HG02571 (cell line): ENCODE data around the gene MBD5.

ENCODE experiments used
- ATAC-seq: cut with Tn5 transposase; IDR thresholded peaks from one replicate; pipeline ENCODE4 v1.9.1; 2021; ENCODE audit warnings: mild to moderate bottlenecking, moderate library complexity; ENCODE audit not compliant: unreplicated experiment

The MBD5 gene

DNA sequence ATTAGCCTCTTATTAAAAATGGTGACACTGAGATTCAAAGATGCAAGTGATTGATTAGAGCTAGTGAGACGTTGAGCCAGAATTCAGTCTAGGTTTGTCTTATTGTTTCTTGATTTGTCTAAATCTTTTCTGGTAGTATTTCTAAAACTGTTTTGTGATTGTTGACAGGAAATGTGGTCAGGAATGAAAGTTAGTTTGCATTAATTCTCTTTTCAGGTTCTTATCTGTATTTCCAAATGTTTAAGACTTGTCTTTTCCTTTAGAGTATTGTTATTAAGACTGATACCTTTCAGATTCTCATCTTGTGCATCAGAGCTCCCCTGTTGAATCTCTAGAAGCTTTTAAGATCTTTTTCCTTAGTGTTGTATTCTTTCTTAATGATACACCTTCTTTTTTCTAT is 89.3 kb downstream of the MBD5 start:
- no peak for ATAC-seq

GRCh38 chr2:148122788-148123187 is 101.9 kb downstream of the MBD5 start:
- no peak for ATAC-seq

GRCh38 chr2:148124271-148124670 is 103.4 kb downstream of the MBD5 start:
- no peak for ATAC-seq

DNA sequence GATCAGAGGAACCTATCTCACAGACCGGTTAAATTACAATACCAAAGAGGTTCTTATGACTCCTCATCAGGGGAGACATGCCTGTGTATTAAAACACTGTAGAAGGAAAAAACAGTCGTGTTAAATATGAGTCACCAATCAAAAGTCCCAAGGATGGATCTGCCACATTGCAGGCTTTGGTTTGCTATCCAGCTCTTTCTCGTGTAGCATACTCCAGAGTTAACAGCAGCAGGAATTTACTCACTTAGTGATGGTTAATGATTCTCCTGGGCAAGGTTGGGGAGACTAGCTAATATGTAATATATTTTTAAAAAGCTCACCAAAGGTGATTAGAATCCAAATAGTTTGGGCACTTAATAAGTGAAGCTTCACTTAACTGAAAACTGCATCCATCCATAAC is 109.7 kb downstream of the MBD5 start:
- ATAC-seq: no peak

- no peak for ATAC-seq
These were observed 111.5 kb downstream of the MBD5 start for GRCh38 chr2:148132412-148132811.

- ATAC-seq: no peak
These were observed 114.8 kb downstream of the MBD5 start for GRCh38 chr2:148135705-148136104.

- ATAC-seq: no peak
These were observed 115.5 kb downstream of the MBD5 start for GRCh38 chr2:148136441-148136840.

DNA sequence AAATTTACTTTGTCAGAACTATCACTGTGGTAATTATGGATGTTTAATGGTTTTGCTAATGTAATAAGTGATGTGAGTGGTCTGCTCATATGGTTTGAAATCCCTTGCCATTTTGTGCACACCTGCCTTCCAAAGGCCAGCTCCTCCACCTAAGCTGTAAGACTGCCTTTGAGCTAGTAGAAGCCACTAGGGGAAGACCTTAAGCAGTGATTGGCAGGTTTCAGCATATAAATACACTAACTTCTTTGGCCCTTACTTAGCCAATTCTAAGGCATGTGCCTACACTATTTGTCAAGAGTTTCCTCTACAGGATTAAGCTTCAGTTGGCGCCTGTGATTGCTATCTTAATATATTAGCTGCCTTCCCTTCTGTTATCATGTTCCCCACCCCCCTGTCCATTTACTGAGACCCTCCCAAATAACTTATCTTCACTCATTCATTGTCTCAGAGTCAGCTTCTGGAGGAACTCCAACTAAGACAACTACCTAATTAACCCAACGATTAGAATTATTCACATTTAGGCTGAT is 141.1 kb downstream of the MBD5 start:
- no peak for ATAC-seq

DNA sequence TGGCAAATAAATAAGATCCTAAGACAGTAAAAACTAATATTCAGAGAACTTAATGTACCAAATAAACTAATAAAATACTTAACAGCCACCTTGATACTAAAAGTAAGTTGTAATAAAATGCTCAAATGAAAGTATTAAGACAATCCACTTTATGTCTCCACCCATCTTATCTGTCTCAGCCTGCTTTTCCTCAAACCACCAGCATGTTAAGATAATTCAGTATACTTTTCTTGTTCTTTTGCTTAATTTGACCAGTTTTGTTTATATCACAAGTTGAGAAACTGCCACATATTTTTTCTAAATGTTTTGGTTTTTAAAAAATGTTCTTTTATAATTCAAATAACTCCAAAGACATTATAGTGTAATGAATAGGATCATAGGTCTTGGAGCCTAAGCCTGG is 142.0 kb downstream of the MBD5 start:
- ATAC-seq: no peak

- no peak for ATAC-seq
These were observed 145.1 kb downstream of the MBD5 start for GRCh38 chr2:148165975-148166374.

DNA sequence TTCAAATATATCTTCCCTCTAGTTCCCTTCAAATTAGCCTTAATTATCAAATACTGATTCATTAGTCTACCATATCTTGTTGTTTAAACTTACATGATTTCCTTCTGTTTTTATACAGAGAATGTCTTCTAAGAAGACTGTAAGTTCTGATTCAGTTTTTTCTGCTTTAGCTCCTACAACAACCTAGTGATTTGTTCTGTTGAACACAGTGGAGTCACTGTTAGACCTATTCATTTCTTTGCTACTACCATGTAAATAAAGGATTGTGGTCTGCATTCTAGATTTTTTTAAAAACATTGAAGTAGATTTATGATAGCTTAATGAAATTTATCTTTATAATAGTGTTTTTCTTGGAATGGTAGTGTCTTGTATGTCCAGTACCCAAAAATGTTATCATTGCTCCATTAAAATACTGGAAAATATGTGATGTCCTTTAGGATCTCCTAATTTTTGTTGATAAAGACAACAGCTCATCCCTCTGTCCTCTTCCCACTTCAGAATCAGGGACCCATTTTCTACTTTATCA is 146.4 kb downstream of the MBD5 start:
- ATAC-seq: no peak

DNA sequence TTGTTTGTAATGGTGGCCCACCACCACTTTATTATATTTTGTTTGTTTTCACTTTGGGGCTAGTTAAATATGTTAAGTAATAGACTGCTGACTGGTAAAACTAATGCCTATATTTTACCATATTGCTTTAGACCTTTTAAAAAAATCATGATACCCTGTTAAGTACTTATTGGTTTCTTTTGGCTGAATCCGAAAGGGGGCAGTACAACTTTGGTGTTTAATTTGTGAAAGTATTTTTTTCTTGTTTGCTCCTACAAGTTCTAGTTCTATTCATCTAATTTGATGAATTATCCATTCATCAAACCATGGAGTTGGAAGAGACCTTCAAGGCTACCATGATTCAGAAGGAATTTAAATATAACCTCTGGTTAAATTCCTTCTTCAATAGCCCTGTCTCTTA is 147.0 kb downstream of the MBD5 start:
- no peak for ATAC-seq

DNA sequence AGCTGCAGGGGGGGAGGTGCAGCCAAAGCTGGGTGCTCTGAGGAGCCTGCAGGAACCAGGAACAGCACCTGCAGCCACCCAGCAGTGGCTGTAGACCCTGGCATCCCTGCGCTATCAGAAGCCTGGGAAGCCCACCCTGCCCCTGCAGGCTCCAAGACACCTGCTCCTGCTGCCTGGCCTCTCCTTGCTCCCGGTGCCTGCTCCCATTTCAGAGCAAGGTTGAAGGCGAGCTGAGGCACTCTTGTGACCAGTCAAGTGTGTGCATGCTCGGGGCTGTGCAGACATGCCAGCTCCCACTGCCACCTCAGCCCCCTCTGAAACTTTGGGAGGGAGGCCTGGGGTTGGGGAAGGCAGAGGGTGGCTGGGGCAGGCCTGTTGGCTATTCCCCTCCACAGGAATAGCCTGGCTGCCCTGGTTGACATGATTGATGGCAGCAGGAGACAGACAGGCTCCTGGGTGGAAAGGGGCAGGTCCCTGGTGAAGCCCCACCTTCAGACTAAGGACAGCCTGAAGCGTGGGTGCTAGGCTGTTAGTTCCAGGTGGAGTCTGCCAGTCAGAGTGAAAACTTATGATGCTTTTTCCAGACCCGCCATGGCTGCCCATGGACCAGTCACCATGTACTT is 151.4 kb downstream of the MBD5 start:
- no peak for ATAC-seq

DNA sequence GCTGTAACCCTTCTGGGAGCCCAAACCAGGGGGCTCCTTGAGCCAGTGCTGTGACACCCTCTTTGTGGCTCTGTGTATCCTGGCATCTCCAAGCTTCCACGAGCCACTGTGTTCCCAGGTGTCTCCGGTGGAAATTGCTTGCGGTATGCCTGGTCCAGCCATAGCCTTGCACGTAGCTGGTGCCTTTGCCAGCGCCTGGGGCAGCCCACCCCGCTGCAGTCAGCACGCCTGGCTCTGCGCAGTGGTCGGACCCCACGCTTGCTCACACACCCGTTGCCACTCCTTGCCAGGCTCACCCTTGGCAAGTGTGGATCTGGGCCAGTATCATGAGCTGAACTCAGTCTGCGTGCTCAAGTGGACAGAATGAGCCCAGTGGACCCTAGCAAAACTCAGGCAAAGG is 152.3 kb downstream of the MBD5 start:
- ATAC-seq: no peak

DNA sequence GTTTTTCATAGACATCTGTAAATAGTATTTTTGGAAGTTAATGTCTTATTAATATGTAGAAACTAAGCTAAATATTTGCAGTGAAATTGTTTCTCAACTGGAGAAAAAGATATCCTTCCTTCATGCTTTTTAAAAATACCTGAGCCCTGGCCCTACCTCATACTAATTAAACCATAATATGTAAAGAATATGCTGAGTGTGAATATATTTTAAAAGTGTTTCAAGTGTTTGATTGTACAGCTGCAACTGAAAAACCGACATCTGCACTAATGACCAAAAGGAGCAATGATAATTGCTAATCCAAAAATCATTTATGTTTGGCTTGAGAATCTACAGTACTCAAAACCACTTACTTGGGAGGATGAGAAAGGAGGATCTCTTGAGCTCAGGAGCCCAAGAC is 156.7 kb downstream of the MBD5 start:
- no peak for ATAC-seq

GRCh38 chr2:148179724-148180123 is 158.8 kb downstream of the MBD5 start:
- no peak for ATAC-seq

DNA sequence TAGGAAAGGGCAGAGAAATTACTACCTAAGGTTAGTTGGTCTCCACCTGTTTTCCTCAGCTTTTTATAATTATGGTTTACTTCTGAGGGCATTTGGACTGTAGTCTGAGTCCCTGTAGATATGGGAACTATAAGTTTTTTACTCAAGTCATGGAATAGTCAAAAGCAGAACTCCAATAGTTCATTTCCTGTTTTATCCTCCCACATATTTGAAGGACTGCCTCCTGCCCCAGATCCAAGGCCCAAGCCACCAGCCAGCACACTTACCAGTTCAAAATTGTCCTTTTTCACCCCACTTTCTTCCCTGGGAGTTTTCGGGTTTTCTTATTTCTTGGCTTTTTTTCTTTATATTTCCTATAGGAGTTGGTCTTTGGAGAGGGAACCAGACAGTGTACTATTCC is 164.1 kb downstream of the MBD5 start:
- no peak for ATAC-seq

DNA sequence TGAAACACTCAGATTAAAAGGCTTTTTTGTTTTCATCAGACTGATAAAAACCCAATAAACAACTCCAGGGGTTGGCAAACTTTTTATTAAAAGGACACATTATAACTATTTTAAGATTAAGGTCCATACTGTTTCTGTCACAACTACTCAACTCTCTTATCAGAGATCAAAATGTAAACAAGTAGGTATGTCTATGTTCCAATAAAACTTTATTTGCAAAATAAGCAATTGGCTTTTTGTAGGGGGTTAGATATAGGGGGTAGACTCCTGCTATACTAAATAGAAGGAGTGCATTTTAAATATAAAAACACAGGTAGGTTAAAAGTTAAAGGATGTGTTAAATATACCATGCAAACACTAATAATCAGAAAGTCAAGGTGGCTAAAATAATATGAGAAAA is 174.0 kb downstream of the MBD5 start:
- no peak for ATAC-seq

GRCh38 chr2:148201075-148202004 is 180.4 kb downstream of the MBD5 start:
- ATAC-seq: no peak

DNA sequence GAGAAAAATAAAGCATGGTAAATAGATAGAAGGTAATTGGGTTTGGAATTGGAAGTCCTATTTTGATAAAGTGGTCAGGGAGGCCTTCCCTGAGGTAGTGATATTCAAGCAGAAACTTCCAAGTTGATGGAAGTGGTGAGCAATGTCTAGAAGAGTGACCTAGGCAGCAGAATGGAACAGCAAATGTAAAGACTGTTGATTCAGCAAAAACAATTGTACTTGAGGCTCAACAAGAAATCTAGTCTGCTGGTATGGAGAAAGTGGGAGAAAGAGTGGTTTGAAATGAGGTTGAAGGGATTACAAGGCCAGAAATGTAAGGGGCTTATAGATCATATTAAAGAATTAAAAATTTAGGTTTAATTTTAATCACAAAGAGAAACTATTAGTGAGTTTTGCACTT is 181.3 kb downstream of the MBD5 start:
- ATAC-seq: no peak

GRCh38 chr2:148207111-148207510 is 186.2 kb downstream of the MBD5 start:
- ATAC-seq: no peak

DNA sequence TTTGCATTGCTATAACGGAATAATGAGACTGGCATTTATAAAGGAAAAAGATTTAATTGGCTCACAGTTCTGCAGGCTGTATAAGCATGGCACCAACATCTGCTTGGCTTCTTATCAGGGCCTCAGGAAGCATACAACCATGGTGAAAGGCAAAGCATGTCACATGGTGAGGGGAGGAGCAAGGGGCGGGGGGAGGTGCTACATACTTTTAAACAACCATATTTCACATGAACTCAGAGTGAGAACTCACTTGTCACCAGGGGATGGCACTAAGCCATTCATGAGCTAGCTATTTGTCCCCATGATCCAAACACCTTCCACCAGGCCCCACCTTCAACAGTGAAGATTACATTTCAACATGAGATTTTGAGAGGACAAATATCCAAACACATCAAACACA is 188.7 kb downstream of the MBD5 start:
- ATAC-seq: no peak
